Lung microvascular endothelial cell (primary cell): ENCODE measurements around the gene ZNF148. TPM values are rescaled to one million over a fixed set of nuclear protein-coding genes. Genes with fewer than 3 reads are reported as not detected.

Experiments
- DNase-seq, 2 donors: peaks; one replicate each; pipeline versions ENCODE4 v3.0.0 to v3.0.0-alpha.2; 2010; ENCODE audit warnings: low read depth in 2 of 2
- total RNA-seq: library from RNA; depleted of rRNA; stranded (reverse); fragments of >200 nt; gene quantifications from 2 replicates; pipeline ENCODE4 v1.2.1, GENCODE V29; 2014

ZNF148 gene
- total RNA-seq, 1 donor from 2014 or later, result 20.8 TPM

- DNase-seq, result no peak
These were observed 182.7 kb downstream of the ZNF148 start for GRCh38 chr3:125192190-125193035.

GRCh38 chr3:125191730-125192129 lies 183.4 kb downstream of the ZNF148 start:
- no peak for DNase-seq

- no peak for DNase-seq
These were observed 183.9 kb downstream of the ZNF148 start for GRCh38 chr3:125191256-125191655.

- no peak for DNase-seq
These were observed 184.3 kb downstream of the ZNF148 start for GRCh38 chr3:125190786-125191185.

GRCh38 chr3:125189378-125190165 lies 185.6 kb downstream of the ZNF148 start:
- DNase-seq, result no peak

GRCh38 chr3:125188955-125189354 lies 186.2 kb downstream of the ZNF148 start:
- DNase-seq, result no peak

GRCh38 chr3:125187599-125187910 lies 187.6 kb downstream of the ZNF148 start:
- DNase-seq, result no peak

GRCh38 chr3:125186800-125187598 lies 188.1 kb downstream of the ZNF148 start:
- no peak for DNase-seq

GRCh38 chr3:125186261-125186787 lies 188.8 kb downstream of the ZNF148 start:
- DNase-seq, result no peak

GRCh38 chr3:125185805-125186204 lies 189.3 kb downstream of the ZNF148 start:
- DNase-seq, result no peak

- no peak for DNase-seq
These were observed 195.3 kb downstream of the ZNF148 start for GRCh38 chr3:125179884-125180240.

- DNase-seq, result no peak
These were observed 195.8 kb downstream of the ZNF148 start for GRCh38 chr3:125179143-125179883.

- no peak for DNase-seq
These were observed 197.4 kb downstream of the ZNF148 start for GRCh38 chr3:125177746-125178145.

Other genes starting within 250 kb of the ZNF148 start
- under 0.01 and 0.20 TPM in 2 replicates for gene SLC12A8, start 162.6 kb downstream of the ZNF148 start, total RNA-seq
- gene SNX4, start 144.9 kb upstream of the ZNF148 start, total RNA-seq, result 32.3 and 36.1 TPM in 2 replicates
- gene OSBPL11, start 220.2 kb upstream of the ZNF148 start, total RNA-seq, result 5.7 and 7.1 TPM in 2 replicates